Ovary (tissue), 3 donors: Measurements from ENCODE around the gene MAPK1.

Experiments used
- CTCF ChIP-seq, 3 donors: fragments of 450-650 bp in 2 of 3; fragments of 200-600 bp in 1 of 3; IDR thresholded peaks; one replicate each; pipeline versions ENCODE4 v1.5.1 to v1.8.0; 2016 to 2022; ENCODE audit warnings: antibody characterized with exemption in 3 of 3, mild to moderate bottlenecking in 1 of 3
- POLR2A ChIP-seq: fragments of 450-650 bp; IDR thresholded peaks from one replicate; pipeline ENCODE4 v1.6.1; 2017; ENCODE audit warnings: antibody characterized with exemption, mild to moderate bottlenecking, moderate library complexity
- donor health status: DM: no; HTN: no; CAD: no.

GRCh38 chr22:21726650-21727049 lies 140.8 kb downstream of the MAPK1 start:
- no peak for TF ChIP-seq POLR2A
- no peak for TF ChIP-seq CTCF (IDR thresholded peaks at IDR 0.05)
